KG1 (cell line): ENCODE results near the gene SYT3.
"Not testable (repeated sequence)": the region's sequence is repeated elsewhere in the genome, so short reads cannot be mapped to it uniquely, and the experiment has no call there.

Experiments
- DNase-seq: peaks from one replicate; lab custom pipeline; 2025; lab: John Stamatoyannopoulos, UW

The SYT3 gene

DNA sequence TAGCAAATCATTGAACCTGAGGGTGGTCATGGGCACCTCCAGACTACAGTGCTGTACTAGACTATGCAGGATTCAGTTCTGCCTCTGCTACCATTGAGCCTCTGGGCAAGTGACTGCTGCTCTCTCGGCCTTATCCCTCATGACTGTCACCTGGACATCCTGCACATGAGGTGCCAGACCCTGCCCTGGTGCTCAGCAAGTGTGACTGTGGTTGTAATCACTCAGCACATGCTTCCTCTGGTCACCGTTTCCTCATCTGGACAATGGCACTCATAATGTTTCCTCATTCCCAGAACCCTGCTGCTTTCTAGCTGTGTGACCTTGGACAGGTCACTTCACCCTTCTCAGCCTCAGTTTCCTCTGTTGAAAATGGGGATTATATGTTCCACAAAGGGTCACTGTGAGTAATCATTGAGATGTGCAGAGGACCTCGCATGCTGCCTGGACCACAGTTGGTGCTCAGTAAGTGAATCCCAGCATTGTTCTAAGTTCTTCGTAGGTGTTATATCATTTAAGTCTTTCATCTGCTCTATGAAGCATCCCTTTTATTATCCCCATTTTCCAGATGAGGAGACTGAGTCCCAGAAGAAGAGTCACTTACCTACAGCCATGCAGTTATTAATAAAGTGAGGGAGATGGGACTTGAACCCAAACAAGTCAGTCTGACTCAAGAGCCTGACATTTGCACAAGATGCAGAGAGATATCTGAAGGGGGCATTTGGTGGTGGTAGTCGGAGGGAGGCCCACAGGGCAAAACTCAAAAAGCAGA, 3.2 kb downstream of the SYT3 start:
- no peak for DNase-seq

GRCh38 chr19:50633973-50634372, 5.7 kb downstream of the SYT3 start:
- DNase-seq = no peak

- no peak for DNase-seq
These were observed 6.3 kb downstream of the SYT3 start for GRCh38 chr19:50633359-50633758.

DNA sequence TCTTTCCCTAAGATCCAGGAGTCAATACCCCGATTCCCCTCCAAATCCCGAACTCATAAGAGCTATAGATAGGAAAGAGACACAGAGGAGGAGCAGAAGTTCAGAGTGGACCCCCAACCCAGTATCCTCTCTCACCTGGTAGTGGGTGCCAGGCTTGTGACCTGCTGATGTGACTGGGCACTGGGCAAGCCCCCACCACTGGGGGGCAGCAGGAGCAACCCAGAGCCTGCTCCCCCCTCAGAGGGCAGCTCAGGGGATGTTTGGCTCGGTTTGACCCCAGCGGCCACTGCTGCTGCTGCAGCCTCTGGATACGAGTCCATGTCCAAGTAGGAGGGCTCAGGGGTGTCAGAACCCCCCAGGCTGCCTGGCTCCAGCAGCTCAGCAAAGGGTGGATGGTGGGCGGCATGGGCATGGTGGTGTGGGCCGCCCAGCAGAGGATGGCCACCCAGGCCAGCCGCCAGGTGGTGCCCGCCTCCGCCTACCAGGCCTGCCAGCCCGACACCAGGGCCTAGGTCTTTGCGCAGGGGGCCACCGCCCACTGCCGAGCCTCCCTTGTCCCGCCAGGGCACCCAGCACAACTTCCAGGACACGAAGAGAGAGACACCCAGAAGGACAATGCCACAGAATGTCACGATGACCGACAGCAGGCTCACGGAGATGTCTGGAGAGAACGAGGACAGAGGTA, 7.4 kb downstream of the SYT3 start:
- DNase-seq = no peak

DNA sequence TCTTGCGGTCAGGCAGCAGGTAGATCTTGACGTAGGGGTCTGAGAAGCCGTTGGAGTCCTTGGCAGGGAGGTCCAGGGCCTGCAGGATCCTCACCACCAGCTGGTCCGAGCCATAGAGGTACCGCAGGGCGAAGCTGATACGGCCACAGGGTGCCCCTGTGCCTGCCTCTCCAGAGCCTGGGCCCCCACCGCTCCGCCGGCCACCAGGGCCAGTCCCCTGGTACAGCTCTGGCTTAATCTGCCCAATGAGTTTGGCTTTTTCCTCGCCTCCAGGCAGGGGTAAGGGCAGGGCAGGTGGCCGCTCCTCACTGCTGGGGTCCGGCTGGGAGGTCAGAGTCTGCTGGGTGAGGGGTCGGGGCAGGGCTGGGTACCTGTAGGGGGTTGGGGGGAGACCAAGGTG, 9.9 kb downstream of the SYT3 start:
- DNase-seq = no peak

- no peak for DNase-seq
These were observed 10.5 kb downstream of the SYT3 start for GRCh38 chr19:50629194-50629593.

DNA sequence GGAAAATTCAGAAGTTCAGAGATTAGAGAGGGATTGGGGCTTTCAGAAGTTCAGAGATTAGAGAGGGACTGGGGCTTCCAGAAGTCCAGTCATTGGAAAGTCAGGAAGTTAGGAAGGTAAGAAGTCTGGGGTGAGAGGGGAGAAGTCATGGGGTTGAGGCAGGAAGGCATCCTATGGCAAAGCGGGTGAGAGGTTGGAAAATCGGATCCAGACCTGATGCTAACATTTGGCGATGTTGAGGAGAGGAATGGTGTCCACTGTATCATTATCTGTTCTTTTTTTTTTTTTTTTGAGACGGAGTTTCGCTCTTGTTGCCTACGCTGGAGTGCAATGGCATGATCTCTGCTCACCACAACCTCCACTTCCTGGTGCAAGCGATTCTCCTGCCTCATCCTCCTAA, 11.1 kb downstream of the SYT3 start:
- no peak for DNase-seq

DNA sequence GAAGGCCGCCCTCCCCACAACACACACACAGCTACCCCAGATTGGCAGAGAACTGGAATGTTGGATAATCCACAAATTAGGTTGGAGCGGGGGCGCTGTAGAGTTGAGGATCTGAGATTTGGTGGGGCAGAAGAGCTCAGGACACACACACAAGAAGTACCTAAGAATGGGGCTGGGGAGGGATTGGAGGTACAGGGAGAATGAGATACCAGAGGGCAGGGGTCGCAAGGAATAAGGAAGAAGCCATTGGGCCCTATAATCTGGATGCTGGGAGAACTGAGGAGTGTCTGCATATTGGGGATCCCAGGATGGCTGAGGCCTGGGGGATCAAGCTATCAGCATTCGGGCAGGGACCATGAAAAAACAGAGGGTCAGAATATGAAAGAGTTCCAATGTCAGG, 11.5 kb downstream of the SYT3 start:
- no peak for DNase-seq

DNA sequence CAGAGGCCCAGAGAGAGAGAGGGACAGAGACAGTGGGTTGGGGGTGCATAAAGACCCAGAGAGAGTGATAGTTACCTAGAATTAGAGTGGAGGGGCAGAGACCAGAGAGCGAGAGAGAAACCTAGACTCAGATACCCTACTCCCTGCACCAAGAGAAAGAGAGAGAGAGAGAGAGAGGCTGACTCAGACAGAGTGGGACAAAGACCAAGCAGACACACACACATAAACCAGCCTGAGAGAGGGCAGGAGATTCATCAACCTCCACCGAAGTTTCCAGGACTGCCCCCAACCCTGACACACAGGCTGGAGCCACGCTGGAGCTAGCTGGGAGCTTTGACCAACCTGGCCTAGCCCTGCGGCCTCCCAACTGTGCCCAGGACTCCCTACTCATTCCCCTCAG, 12.9 kb downstream of the SYT3 start:
- no peak for DNase-seq

DNA sequence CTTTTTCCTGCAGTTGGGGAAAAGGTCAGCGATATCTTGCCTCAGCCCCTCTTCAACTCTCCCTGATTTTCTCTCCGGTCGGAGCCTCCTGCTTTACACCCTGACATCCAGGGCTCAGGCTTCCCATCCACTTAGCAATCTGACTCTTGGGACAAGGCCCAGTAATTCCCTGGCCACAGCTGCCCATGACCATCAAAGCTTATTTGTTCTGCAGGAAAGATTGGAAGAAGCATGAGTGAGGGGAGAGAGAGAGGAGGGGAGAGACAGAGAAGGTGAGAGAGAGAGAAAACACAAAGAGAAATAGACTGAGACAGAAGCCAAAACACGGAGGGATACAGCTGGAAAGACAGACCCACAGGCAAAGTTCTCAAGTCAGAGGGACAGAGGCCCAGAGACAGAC, 13.7 kb downstream of the SYT3 start:
- no peak for DNase-seq

GRCh38 chr19:50624949-50625600, 14.6 kb downstream of the SYT3 start:
- no peak for DNase-seq

DNA sequence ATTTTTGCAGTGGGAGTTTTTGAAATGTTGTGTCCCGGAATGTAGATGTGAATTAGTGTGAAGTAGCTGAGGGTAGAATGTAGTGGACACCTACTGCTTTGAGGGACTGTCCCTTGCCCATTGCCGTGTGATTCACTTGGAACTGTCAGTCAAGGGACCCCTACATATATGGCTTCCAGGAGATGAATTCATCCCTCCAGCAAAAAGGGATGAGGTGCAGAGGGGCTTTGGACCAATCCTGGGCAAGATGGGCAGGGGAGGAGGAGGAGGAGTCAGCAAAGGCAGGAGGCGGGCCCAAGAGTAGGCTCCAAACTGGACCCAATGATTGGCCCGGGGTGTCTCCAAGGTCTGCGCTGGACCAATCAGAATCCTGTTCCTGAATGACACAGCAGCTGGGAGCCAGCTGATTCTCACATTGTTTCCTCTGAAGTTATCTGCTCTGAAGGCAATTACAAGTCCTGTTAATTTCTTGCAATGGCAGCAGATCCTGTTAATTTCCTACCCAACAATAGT, 19.2 kb downstream of the SYT3 start:
- DNase-seq = not testable (repeated sequence)

GRCh38 chr19:50619184-50619583, 20.5 kb downstream of the SYT3 start:
- DNase-seq = not testable (repeated sequence)

DNA sequence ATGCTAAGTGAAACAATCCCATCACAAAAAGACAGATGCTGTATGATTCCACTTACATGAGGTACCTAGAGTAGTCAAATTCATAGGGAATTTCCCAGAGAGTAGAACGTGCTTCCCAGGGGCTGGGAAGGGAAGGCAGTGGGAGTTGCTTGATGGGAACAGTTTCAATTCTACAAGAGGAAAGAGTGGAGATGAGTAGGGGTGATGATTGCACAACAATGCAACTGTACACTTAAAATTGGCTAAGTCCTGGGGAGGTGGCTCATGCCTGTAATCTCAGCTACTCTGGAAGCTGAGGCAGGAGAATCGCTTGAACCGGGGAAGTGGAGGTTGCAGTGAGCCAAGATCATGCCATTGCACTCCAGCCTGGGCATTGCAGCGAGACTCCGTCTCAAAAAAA, 21.3 kb downstream of the SYT3 start:
- DNase-seq = not testable (repeated sequence)

DNA sequence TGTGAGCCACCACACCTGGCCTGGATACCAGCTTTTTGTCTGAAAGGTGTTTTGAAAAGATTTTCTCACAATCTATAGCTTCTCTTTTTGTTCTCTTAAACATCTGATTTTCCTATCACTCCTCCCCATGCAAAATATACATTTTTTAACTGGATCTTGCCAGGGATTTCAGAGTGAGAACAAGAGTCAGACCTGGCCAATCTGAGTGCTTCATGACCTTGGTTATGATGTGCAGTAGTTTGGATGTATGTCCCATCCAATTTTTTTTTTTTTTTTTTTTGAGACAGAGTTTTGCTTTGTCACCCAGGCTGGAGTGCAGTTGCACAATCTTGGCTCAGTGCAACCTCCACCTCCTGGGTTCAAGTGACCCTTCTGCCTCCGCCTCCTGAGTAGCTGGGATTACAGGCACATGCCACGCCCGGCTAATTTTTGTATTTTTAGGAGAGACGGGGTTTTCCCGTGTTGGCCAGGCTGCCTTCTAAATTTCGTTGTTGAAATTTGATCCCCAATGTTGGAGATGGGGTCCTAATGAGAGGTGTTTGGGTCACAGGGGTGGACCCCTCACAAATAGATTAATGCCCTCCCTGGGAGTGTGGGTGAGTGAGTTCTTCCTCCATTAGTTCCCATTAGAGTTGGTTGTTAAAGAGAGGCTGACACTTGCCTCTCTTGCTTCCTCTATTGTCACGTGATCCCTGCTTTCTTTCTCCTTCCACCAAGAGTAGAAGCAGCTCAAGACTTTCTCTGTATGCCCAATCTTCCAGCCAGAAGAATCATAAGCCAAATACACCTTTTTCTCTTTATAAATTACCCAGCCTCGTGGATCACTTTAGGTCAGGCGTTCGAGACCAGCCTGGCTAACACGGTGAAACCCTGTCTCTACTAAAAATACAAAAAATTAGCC, 26.9 kb downstream of the SYT3 start:
- DNase-seq = not testable (repeated sequence)

DNA sequence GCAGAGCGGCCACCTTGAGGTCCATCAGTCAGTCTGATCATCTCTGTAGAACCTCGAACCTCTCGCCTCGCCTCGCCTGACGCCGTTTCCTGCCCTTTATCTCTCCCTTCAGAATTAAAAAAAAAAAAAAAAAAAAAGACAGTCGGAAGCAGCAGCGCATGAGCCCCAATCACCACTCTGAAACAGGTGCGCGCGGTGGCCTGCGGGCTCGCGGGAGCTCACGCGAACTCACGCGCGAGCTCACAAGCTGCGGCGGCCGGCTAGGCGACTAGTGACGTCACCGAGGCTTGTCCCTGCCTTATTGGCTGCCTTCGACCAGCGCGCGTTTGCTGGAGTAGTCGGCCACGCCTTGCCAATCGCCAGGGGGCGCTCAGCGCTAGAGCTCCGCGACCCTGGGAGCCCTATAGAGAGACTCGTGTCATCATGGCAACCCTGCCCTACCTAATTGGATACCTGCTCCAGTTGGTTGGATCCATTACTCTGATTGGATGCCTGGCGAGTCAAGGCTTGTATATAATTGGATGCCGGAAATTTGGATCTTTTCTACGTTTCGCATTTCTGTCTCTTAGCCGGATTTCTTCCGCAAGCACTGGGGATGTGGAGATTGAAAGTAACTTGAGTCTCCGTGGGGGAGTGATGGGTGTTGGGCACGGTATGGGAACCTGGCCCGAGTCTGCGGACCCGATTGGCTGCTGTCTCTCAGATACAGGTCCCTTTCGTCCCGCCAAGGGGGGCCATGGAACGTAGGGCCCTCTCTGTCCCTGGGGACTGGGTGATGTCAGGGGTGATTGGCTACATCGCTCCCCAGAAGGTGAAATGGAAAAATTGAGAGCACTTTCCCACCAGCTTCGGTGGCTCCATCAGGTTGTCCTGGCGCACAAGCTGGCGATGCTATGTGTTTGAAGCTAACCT, 31.6 kb downstream of the SYT3 start:
- peak; percentile 4 for DNase-seq

- DNase-seq = no peak
These were observed 32.3 kb downstream of the SYT3 start for GRCh38 chr19:50607388-50607787.

- DNase-seq = not testable (repeated sequence)
These were observed 33.4 kb downstream of the SYT3 start for GRCh38 chr19:50606059-50606836.

- DNase-seq = not testable (repeated sequence)
These were observed 35.2 kb downstream of the SYT3 start for GRCh38 chr19:50604264-50605073.
